IPS DF 19.7 (cell line): ENCODE results near the gene ITGA1.

Source experiments
- DNase-seq: peaks from one replicate; pipeline ENCODE4 v3.0.0-alpha.2; 2013; ENCODE audit warnings: low read depth, low spot score

Gene ITGA1

GRCh38 chr5:52994266-52994665 is 206.6 kb downstream of the ITGA1 start:
- DNase-seq = no peak

GRCh38 chr5:52995095-52995494 is 207.4 kb downstream of the ITGA1 start:
- no peak for DNase-seq

DNA sequence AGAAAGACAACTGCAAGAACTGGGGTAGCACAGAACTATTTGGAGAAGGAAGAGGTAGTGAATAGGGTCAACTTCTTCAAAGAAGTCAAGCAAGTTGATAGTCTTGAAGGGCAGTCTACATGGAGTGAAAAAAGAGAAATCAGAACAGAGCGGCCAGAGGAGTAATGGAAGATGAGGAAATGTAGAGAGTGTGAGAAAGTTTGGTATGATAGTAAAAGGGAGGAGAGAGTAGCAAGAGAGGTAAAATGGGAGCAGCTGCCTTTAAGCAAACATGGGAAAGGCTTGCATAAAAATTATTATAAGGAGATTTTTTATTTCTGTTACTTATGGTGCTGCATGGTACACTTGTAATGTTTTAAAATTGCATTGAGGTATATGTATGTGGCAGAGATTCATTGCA is 208.2 kb downstream of the ITGA1 start:
- no peak for DNase-seq

DNA sequence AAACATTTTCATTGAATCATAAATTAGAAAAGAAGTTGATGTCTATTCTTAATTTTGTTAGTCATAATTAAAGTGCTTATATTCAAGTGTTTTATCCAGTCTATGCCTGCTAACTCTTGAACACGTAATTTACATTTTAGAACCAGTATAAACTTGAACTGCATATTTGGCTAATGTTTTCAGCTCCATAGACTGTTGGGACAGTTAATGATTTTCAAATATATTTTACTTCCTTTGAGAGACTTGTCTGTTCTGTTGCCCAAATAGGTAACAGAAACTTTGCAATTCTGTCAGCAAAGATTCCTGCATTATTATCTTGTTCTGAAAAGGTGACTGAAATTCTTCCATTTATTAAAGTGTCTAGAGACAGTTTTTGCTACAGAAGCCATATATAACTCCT is 209.3 kb downstream of the ITGA1 start:
- DNase-seq = no peak

GRCh38 chr5:52997424-52997823 is 209.7 kb downstream of the ITGA1 start:
- no peak for DNase-seq

DNA sequence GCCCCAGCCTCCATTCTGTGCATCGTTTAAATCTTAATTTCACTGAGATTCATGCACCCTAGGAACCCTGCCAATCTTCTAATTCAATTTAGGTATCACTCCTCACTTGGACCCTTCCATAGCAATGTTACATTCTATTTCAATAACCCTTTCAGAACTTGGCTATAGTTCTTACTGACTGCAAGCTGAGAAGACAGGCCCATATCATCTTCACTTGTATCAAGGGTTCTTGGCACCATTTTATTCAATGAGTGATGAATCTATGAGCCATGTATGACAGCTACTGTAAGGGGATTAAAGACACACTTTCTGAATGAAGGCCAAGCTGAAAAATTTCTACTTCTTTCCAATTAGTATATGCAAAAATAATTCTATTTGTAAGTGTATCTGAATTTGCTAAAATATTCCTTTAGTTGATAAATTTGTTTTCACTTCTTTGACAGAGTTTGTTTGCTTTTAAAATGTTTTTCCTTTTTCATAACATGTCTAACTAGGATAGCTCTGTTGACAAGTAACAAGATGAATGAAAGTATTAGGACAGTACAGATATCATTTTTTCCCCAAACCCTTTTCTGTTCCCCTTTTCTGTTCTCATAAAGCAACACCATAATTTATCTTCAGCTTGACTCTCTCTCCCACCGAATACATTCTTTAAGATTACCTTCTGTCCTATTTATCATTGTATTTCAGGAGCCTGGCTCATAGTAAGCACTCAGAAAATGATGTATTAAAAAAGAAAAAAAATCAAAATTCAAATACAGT is 211.0 kb downstream of the ITGA1 start:
- no peak for DNase-seq

DNA sequence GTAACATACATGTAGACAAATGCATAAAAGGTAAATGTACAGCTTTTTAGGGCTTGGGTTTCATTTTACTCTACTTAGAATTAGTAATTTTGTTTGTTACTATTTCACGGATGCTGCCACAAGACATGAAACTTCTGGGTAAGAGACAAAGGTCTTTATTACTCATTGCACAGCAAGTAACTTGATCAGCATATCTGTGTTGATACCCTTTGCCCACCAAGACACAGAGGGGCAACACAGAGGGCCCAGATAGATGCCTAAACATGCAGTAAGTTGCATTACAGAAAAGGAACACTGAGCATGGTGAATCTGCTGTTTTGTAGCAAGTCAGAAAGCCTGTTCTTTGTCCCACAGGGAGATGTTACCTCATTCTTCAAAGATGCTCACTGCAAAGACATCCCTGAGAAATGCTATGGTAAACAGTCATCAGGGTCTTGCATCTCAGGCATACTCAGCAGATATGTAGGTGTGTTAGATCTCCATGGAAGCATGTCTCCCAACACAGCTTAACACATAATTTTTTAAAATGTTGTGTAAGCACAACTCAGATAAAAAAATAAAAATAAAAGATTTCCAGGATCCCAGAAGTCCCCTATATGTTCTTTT is 211.7 kb downstream of the ITGA1 start:
- DNase-seq = no peak

DNA sequence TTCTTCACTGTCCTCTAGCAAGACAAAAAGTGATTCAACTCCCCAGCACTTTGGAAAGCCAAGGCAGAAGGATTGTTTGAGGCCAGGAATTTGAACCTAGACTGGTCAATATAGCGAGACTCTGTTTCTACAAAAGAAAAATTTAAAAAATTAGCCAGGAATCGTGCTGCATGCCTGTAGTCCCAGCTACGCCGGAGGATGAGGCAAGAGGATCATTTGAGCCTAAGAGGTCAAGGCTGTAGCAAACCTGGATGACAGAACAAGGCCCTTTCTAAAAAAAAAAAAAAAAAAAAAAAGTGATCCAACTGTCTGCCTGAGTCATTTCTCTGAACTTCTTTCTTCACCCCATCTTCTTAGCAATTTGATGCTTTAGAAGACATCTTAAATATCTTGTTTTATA is 213.8 kb downstream of the ITGA1 start:
- DNase-seq = no peak

DNA sequence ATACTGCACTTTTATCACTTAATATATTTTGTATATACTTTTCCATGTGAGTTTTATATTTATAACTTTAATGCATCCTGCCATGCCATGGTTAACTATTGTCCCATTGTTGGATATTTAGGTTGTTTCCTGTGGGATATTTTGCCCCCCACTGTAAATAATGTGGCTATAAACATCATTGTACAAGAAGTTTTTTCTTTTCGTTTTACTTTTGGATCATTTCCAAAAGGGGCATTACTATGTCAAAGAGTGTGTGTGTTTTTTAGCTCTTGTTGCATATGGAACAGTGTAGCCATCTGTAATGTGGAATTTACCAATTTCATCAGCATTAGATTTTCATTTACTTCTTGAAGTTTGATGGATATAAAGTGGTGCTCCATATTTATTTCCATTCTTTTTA is 214.8 kb downstream of the ITGA1 start:
- no peak for DNase-seq

- no peak for DNase-seq
Measured at GRCh38 chr5:53003144-53003543, 215.4 kb downstream of the ITGA1 start.

DNA sequence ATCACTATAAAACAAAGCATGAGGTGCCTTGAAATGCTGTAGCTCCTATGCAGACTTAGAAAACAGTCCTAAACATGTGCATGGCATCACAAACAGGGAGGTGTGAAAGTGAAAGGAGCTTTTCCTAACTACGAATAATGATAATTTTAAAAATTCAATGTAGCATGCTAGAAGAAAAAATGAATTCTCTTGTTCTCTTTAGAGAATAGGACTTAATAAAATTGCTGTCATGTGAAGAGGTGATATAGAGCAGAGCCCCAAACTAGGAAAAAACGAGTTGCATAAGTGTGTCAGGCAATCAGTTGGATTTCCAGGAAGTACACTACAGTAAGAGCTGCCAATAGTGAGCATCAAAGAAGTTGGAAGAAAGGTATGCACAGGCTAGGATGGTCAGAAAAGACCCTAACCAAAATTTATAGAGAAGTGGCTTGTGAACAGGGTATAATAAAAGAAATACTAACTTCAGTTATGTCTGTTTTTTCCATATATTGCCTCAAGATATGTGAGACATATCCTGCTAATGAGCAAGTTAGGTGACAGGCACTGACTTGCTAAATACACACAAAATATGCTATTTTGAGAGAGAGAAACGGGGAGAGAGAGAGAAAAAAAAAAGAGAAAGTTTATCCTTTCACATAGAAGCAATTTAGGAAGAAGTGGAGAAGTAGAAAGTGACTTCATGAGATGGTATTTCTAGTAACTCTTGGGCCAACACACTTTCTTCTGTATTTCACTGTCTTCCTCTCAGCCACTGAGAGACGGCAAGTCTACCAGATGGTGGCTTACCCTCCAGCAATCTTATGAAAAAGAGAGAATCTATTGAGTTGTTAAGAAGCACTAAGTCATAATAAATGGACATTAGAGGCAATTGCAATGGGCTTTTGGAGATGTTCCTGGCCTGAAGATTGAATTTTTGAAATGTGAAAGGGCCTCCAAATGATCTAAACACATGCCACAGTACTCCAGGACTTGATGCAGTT is 219.5 kb downstream of the ITGA1 start:
- DNase-seq = no peak

DNA sequence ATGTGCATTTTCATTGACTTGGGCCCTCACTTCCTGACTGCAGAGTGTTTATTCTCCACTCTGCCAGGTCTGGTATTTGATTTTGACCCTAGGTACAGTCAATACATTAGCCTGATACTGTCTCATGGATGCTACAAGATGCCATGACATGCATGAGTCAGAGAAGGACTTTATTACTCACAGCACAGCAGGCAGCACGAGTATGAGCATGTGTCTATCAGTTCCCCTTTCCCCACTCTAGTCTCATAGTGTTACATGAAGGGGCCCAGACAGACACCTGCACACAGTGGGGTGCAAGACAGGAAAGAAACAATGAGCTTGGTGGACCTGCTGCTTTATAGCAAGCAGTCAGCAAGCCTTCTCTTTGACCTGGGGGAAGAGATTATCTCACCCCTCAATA is 221.0 kb downstream of the ITGA1 start:
- no peak for DNase-seq
